Measurements from ENCODE around the gene IL21R. TPM values are rescaled to one million over a fixed set of nuclear protein-coding genes. Genes with fewer than 3 reads are reported as not detected.
"Not testable (repeated sequence)": the region's sequence is repeated elsewhere in the genome, so short reads cannot be mapped to it uniquely, and the experiment has no call there.

Gene IL21R
- total RNA-seq, 1 donor from 2014 or later: 0.05 TPM

GRCh38 chr16:27434141-27435051 lies 32.4 kb downstream of the IL21R start:
- no peak for TF ChIP-seq CTCF (IDR thresholded peaks at IDR 0.05; ENCODE audit: borderline replicate concordance)
- no peaks in the 10 kb centered on the region for H3K4me1 ChIP-seq
- no peaks in the 10 kb centered on the region for H3K36me3 ChIP-seq
- intact Hi-C loops (cut with micrococcal nuclease): no loop called here
- DNase-seq: no peak
- H3K9me3 ChIP-seq (replicated peaks): no peaks in the 10 kb centered on the region
- H3K27ac ChIP-seq (replicated peaks): no peak overlapping the region
- no peak overlapping the region for H3K4me3 ChIP-seq
- peaks cover 51% of the 10 kb centered on the region for H3K27me3 ChIP-seq (ENCODE audit: low read depth)

GRCh38 chr16:27435146-27435545 lies 33.2 kb downstream of the IL21R start:
- DNase-seq; H3K4me1 ChIP-seq; H3K27ac ChIP-seq (replicated peaks); H3K9me3 ChIP-seq (replicated peaks); H3K4me3 ChIP-seq; H3K36me3 ChIP-seq; intact Hi-C loops (cut with micrococcal nuclease): not testable (repeated sequence)
- H3K27me3 ChIP-seq (ENCODE audit: low read depth): peaks cover 43% of the 10 kb centered on the region

- Histone ChIP-seq H3K4me1 (no peaks in the 10 kb centered on the region), H3K36me3 (no peaks in the 10 kb centered on the region), H3K9me3 (replicated peaks) (no peaks in the 10 kb centered on the region), H3K27me3 (ENCODE audit: low read depth) (peaks cover 34% of the 10 kb centered on the region), H3K4me3 (no peak overlapping the region), H3K27ac (replicated peaks) (no peak overlapping the region)
- intact Hi-C loops (cut with micrococcal nuclease): no loop called here
- DNase-seq: no peak
- TF ChIP-seq CTCF (IDR thresholded peaks at IDR 0.05; ENCODE audit: borderline replicate concordance): no peak
Observed at GRCh38 chr16:27436065-27436464, 34.1 kb downstream of the IL21R start.

- Histone ChIP-seq H3K27me3 (ENCODE audit: low read depth) (peaks cover 24% of the 10 kb centered on the region), H3K36me3 (no peaks in the 10 kb centered on the region), H3K9me3 (replicated peaks) (no peaks in the 10 kb centered on the region), H3K4me3 (no peak overlapping the region), H3K27ac (replicated peaks) (no peak overlapping the region), H3K4me1 (no peaks in the 10 kb centered on the region)
- no peak for DNase-seq
- TF ChIP-seq CTCF (IDR thresholded peaks at IDR 0.05; ENCODE audit: borderline replicate concordance): no peak
- intact Hi-C loops (cut with micrococcal nuclease): no loop called here
Observed at GRCh38 chr16:27436921-27437650, 35.1 kb downstream of the IL21R start.

- Histone ChIP-seq H3K27ac (replicated peaks) (no peak overlapping the region), H3K36me3 (no peaks in the 10 kb centered on the region), H3K4me3 (no peak overlapping the region), H3K9me3 (replicated peaks) (no peaks in the 10 kb centered on the region), H3K4me1 (no peaks in the 10 kb centered on the region), H3K27me3 (ENCODE audit: low read depth) (peaks cover 16% of the 10 kb centered on the region)
- TF ChIP-seq CTCF (IDR thresholded peaks at IDR 0.05; ENCODE audit: borderline replicate concordance): no peak
- intact Hi-C loops (cut with micrococcal nuclease): no loop called here
- DNase-seq: no peak
Observed at GRCh38 chr16:27437946-27438345, 36.0 kb downstream of the IL21R start.
